DOHH2 (cell line): ENCODE data around the gene CCDC51.

ENCODE experiments used
- H3F3A ChIP-seq: fragments of 200-600 bp; sonication (generic), shearing (Covaris generic); 2 replicates; pipeline ENCODE4 v1.6.0; 2016; ENCODE audit warnings: antibody characterized with exemption, mild to moderate bottlenecking; ENCODE audit not compliant: control insufficient read depth, insufficient read depth
- H3K27ac ChIP-seq: fragments of 200-600 bp; sonication (generic); 2 replicates; pipeline ENCODE4 v1.5.1; 2014; ENCODE audit warnings: low read depth, mild to moderate bottlenecking, low read length, moderate library complexity
- H3K27me3 ChIP-seq: fragments of 200-600 bp; sonication (generic); 2 replicates; pipeline ENCODE4 v1.6.1; 2014; ENCODE audit warnings: mild to moderate bottlenecking, low read length, mixed read lengths; ENCODE audit not compliant: control insufficient read depth
- H3K36me3 ChIP-seq: fragments of 200-600 bp; sonication (generic); 2 replicates; pipeline ENCODE4 v1.6.1; 2014; ENCODE audit warnings: mild to moderate bottlenecking, low read length, moderate library complexity, mixed read lengths; ENCODE audit not compliant: control insufficient read depth
- H3K4me1 ChIP-seq: fragments of 200-600 bp; sonication (generic); 2 replicates; pipeline ENCODE4 v1.6.1; 2014; ENCODE audit warnings: mild to moderate bottlenecking, low read length, mixed read lengths; ENCODE audit not compliant: control insufficient read depth
- H3K4me2 ChIP-seq: fragments of 200-600 bp; sonication (generic); 2 replicates; pipeline ENCODE4 v1.6.0; 2014; ENCODE audit warnings: mild to moderate bottlenecking, low read length, moderate library complexity
- H3K4me3 ChIP-seq: fragments of 200-600 bp; sonication (generic); 2 replicates; pipeline ENCODE4 v1.5.1; 2014; ENCODE audit warnings: mild to moderate bottlenecking, low read length, mixed read lengths
- H3K79me2 ChIP-seq: fragments of 200-600 bp; sonication (generic); 2 replicates; pipeline ENCODE4 v1.6.1; 2014; ENCODE audit warnings: mild to moderate bottlenecking, low read length, mixed read lengths; ENCODE audit not compliant: control insufficient read depth
- H3K9me2 ChIP-seq: fragments of 200-600 bp; sonication (generic); replicated peaks from 2 replicates; pipeline ENCODE4 v1.6.1; 2014; ENCODE audit warnings: mild to moderate bottlenecking, low read length, mixed read lengths; ENCODE audit not compliant: control insufficient read depth
- H3K9me3 ChIP-seq: fragments of 200-600 bp; sonication (generic); 2 replicates; pipeline ENCODE4 v1.6.1; 2014; ENCODE audit warnings: antibody characterized with exemption, low read length, mixed read lengths; ENCODE audit not compliant: control insufficient read depth, insufficient read depth
- H4K20me1 ChIP-seq: fragments of 200-600 bp; sonication (generic); 2 replicates; pipeline ENCODE4 v1.6.0; 2014; ENCODE audit warnings: low read depth, mild to moderate bottlenecking, antibody characterized with exemption, low read length, moderate library complexity; ENCODE audit not compliant: control insufficient read depth, insufficient read depth
- CTCF ChIP-seq: fragments of 200-600 bp; sonication (generic); IDR thresholded peaks from one replicate; pipeline ENCODE4 v1.5.1; 2014; ENCODE audit warnings: antibody characterized with exemption, mild to moderate bottlenecking, low read depth, low read length; ENCODE audit not compliant: poor library complexity, severe bottlenecking
- EZH2phosphoT487 ChIP-seq: fragments of 200-600 bp; sonication (generic); IDR thresholded peaks from 2 replicates; pipeline ENCODE4 v1.6.1; 2017; ENCODE audit warnings: borderline replicate concordance, mild to moderate bottlenecking, antibody characterized with exemption, low read length, moderate library complexity, mixed read lengths

The CCDC51 gene

GRCh38 chr3:48411606-48412374, 28.1 kb downstream of the CCDC51 start:
- Histone ChIP-seq H3K27me3 (no peaks in the 10 kb centered on the region), H4K20me1 (no peaks in the 10 kb centered on the region), H3K9me3 (no peaks in the 10 kb centered on the region), H3K4me3 (no peak overlapping the region), H3K4me2 (no peak overlapping the region), H3K27ac (no peak overlapping the region), H3K4me1 (no peaks in the 10 kb centered on the region), H3K9me2 (no peaks in the 10 kb centered on the region), H3F3A (no peaks in the 10 kb centered on the region), H3K79me2 (no peaks in the 10 kb centered on the region), H3K36me3 (no peaks in the 10 kb centered on the region)
- TF ChIP-seq EZH2phosphoT487 (no peak), CTCF (no peak)

GRCh38 chr3:48411041-48411588, 28.8 kb downstream of the CCDC51 start:
- H3K4me1 ChIP-seq: no peaks in the 10 kb centered on the region
- no peaks in the 10 kb centered on the region for H3K27me3 ChIP-seq
- H3K27ac ChIP-seq: no peak overlapping the region
- TF ChIP-seq EZH2phosphoT487: no peak
- no peak for TF ChIP-seq CTCF
- H3K36me3 ChIP-seq: no peaks in the 10 kb centered on the region
- H3K4me2 ChIP-seq: no peak overlapping the region
- H3F3A ChIP-seq: no peaks in the 10 kb centered on the region
- H3K4me3 ChIP-seq: no peak overlapping the region
- H3K9me2 ChIP-seq: no peaks in the 10 kb centered on the region
- no peaks in the 10 kb centered on the region for H4K20me1 ChIP-seq
- H3K9me3 ChIP-seq: no peaks in the 10 kb centered on the region
- no peaks in the 10 kb centered on the region for H3K79me2 ChIP-seq

GRCh38 chr3:48410205-48411040, 29.5 kb downstream of the CCDC51 start:
- Histone ChIP-seq H3K79me2 (no peaks in the 10 kb centered on the region), H3K4me1 (no peaks in the 10 kb centered on the region), H3F3A (no peaks in the 10 kb centered on the region), H3K9me2 (no peaks in the 10 kb centered on the region), H3K27ac (no peak overlapping the region), H3K9me3 (no peaks in the 10 kb centered on the region), H3K27me3 (no peaks in the 10 kb centered on the region), H4K20me1 (no peaks in the 10 kb centered on the region), H3K36me3 (no peaks in the 10 kb centered on the region), H3K4me3 (no peak overlapping the region), H3K4me2 (no peak overlapping the region)
- TF ChIP-seq CTCF: no peak
- no peak for TF ChIP-seq EZH2phosphoT487
